NCI-H748 treated with DMSO at 0.1 percent for 48 hours (cell line): ENCODE results near the gene DLGAP1.
"Not testable (repeated sequence)": the region's sequence is repeated elsewhere in the genome, so short reads cannot be mapped to it uniquely, and the experiment has no call there.

Experiments
- DNase-seq: peaks from one replicate; lab custom pipeline; 2025; lab: John Stamatoyannopoulos, UW

Gene DLGAP1

DNA sequence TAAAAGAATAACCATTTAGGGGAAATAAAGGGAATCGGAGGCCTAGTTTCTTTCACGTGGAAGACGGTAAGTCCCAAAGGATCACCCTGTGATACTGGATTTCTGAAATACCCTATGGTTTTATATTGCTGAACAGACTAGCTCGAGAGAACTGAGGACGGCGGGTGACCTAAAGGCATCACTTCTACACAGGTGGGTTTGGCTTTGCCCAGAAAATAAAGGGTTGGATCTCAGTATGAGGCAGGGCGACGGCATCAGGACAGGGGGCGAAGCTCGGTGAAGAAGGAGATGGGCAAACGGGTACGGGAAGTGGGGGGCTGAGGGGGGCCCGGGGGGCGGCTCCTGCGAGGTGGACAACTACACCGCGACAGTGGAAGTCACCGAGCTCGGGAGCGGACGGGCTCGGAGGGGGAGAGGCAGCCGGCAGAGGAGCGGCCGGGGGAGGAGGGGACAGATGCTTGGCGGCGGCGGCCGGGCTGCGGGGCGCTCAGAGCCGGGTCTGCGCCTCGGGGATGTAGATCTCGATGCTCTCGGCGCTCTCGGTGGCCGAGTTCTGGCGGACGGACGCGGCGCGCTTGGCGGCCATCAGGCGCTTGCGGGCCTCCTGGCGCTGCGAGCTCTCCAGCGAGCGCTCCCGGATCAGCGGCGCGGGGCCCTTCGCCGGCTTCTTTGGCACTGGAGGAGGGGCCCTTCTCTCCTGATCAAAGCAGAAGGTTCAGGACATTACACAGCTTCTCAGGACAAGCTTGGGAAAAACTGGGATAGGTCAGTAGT, 956.2 kb downstream of the DLGAP1 start:
- no peak for DNase-seq

DNA sequence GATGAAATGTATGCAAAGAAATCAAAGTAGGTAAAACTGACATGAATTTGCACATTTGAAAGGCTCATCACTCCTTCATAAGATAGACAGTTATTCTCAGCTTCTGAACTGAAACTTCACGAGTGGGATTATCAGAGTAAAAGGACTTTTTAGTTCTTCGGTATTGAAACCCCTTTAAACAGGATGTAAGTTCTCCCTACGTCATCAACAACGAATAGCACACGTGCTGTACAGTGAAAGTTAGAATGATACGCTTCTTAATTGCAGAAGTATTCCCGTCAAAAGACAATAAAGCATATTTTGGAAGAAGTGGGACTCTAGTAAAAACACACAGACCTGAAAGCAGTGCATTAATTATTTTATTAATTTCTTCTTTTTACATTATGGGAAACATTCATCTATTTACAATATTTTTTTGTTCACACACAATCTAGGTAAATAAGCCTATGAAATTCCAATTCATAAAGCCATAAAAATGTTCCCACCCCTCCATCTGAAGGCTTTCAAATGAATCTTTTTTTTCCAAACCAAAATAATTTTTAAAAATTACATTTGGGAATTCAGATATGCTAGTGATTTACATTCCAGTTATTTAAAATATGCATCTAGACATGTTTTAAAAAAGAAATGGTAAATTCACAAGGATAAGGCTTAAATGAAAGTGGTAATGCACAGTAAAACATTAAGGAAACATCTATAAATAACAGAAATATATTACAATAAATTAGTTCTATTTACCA, 959.2 kb downstream of the DLGAP1 start:
- no peak for DNase-seq

DNA sequence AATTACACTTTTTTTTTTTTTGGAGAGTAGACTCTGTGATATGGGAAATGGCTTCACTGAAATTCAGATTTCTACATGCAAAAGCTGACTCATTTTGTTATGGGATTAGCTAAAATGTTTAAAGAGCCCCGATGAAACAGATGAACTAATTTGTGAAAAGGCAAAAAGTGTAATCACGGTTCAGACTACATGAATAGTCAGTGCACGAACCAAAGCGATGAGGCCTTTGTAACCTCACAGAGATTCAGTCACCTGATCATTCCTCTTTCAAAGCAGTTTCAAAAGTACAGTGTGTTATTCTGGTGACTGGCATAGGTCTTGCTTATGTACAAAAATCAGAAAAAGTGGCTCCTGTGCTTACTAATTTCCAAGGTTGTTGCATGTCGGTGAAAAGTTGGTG, 960.5 kb downstream of the DLGAP1 start:
- DNase-seq = no peak

DNA sequence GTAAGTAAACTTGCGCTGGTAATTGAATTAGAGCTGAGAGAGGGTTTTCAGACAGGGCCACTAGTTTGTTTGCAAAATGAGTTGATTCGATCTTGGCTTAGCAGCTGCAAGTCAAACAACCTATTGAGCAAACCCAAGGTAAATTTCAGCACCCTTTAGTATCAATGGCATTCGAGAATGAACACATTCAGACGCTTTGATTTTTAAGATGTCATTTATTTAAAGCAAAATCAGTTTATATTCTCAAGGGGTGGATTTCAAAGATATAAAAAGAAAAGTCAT, 960.9 kb downstream of the DLGAP1 start:
- DNase-seq = no peak

DNA sequence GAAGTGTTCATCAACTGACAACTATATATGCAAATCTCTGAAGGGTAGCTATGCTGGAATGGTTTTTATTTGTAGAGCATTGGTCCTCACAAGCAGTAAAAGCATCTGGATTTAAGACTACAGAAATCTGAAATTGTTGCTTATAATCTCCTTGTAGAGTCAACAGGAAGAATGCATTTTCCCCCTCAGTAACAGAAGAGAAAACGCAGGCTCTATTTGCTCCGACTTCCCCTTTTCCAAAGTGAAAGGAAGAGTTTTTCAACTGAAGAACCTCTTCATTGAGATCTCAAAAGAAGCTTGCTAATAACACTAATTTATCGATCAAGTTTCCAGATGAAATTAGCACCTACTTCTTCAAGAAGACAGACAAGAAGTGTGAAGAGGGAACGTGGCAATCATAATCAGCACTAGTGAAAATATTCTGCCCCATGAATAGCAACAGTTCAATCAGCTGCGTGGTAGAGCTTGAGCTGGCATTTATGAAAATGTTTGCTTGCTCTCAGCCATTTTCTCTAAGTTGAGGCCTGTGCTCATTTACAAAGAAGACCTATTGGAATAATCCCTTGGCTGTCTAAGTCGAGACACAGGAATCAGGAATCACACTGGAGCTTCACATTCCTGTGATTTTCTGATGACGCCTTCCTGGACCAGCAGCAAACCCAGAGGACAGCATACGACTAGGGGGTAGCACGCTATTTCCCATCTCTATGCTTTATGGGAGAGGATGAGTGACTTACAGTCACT, 961.4 kb downstream of the DLGAP1 start:
- DNase-seq = no peak

DNA sequence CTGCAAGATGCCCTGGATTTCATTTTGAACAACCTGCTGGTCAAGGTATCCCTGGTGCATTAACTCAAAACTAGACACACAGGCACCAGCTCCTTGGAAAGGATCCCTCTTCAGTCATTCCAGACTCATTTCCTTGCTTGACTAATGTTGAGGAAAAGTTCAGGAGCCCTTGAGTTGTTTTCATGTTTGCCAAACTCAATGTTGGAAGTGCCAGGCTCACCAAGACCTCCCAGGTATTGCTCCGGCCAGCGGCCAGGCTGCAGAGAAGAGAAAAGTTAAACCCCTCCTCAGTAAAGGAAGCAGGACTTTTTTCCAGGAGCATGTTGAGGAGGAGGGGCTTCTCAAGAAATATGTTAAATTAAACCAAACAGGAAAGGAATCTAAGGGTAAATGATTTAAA, 962.4 kb downstream of the DLGAP1 start:
- DNase-seq = no peak

DNA sequence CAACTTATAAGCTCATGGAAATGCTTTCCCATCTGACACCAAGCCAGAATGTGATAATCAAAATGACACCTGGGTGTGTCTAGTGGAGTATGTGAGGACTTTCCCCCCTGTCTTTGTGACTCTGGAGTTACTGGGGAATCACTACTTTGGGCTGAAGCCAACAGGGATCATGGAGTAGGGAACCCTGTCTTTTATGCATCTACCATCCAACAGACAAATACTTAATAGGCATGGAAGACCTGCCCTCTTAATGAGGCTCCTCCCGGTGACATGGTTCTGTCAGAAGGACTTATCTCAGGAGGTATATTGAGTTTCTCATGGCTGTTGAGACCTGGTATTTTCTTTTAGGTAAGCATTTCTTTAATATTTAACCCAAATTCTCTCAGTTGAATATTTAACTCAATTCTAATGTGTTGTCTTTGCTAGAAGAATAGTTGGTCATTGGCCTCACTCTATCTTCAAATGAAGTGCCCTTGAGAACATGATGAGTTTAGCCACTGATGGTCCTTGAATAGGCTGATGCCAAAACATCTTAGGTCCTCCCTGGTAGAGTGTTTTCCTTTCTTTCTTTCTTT, 963.0 kb downstream of the DLGAP1 start:
- no peak for DNase-seq

DNA sequence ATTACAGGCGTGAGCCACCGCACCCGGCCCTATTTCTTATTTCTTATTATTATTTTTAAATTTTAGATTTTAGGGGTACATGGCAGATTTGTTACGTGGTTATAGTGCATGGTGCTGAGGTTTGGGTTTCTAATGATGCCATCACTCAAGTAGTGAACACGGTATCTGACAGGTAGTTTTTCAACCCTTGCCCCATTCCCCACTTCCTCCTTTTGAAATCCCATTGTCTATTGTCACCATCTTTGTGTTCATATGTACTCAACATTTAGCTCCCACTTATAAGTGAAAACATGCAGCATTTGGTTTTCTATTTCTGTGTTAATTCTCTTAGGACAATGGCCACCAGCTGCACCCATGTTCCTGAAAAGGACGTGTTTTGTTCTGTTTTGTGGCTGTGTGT, 965.6 kb downstream of the DLGAP1 start:
- no peak for DNase-seq

DNA sequence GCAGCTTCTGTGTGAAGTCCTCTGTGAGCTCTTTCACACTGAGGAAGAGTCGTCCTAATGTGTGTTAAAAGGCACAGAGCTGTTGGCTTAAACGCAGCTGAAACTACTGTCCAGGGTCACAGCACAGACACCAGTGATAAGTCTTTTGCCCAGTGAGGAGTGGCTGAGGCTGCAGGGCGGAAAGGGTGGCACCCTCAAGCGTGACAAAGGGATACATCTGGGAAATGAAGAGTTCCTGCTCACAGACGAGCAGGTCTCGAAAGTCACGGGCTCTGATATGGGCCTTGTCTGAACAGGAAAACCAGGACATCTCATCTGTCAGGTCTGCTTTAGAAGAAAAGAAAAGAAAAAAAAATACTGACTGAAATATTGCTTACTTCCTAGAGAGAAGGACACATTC, 968.6 kb downstream of the DLGAP1 start:
- DNase-seq = no peak

DNA sequence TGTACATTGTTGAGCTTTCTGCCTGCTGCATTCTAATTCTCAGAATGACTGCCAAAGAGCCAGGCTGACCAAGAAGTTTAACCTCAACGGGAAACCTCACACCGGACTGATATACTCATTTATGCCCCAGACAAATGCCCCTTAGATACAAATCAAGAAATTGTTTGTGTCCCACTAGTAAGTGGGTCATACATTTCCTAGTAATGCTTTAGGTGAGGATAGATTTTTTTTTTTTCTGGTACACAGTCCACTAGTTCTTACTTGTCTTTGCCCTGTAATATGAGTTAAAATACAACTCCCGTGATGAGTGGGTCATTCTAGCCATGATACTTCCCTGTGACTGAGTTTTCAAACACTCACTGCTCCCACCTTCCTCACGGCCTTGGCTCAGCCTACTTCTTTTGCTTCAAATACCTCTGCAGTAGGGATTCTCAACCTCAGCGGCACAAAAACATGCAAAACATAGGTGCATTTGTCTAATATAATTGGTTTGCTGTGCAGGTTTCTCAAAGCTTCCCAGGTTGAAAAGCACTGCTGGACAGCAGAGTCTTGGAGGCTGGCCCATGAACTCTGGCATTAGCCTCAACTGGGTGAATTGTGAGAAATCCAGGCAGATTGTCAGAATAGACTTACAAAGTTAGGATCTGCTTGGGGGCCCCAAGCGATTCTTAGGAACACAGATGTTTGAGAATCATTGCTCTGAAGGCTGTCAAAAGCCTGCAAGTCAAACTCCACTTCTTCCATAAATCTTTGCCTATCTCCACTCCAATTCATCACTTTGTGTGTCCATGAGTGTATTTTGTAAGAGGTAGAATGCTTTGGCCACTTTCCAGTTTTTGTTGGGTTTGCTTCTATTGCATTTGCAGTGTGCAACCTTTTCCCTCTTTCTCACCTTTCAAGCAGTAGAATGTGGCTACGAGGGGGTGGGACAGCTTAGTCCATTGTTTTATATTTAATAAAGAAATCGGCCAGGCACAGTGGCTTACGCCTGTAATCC, 969.7 kb downstream of the DLGAP1 start:
- DNase-seq = no peak

DNA sequence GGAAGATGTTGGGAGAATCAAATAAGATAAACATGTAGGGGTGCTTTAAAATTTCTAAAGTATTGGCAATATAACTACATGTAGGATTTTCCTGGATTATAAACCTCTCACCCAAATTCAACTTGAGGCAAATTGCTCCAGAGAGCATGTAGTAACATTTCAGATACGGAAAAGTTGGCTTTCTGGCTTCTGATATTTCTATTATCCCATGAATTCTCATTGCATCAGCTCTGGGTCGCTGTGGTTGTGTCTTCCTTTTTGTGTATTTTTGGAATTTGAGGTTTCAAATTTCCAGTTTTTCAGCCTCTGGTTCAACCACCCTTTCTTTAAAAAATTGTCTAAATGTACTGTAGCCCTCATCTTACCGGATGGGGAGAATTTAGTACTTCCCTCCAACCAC, 972.8 kb downstream of the DLGAP1 start:
- no peak for DNase-seq

DNA sequence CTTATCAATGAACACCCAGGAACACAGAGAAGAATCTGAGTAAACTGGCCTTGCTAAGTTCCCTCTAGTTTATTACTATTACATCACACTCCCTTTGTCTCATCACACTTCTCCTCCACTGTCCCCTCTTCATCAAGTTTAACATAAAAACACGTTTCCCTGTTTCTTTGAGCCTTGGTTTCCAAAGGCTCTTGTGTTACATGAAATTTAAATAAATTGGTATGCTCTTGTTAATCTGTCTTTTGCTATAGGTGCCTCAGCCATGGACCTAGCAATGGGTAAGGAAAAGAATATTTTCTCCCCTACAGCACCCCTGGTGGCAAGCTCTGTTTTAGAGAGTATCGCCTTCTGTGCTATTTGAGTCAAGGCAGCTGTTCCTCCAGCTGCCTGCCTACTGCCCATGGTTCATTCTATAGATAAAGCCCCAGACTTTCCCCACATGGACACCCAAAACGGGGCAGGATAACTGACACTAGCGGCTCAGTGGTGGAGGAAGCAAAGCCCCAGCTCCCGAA, 973.4 kb downstream of the DLGAP1 start:
- no peak for DNase-seq

DNA sequence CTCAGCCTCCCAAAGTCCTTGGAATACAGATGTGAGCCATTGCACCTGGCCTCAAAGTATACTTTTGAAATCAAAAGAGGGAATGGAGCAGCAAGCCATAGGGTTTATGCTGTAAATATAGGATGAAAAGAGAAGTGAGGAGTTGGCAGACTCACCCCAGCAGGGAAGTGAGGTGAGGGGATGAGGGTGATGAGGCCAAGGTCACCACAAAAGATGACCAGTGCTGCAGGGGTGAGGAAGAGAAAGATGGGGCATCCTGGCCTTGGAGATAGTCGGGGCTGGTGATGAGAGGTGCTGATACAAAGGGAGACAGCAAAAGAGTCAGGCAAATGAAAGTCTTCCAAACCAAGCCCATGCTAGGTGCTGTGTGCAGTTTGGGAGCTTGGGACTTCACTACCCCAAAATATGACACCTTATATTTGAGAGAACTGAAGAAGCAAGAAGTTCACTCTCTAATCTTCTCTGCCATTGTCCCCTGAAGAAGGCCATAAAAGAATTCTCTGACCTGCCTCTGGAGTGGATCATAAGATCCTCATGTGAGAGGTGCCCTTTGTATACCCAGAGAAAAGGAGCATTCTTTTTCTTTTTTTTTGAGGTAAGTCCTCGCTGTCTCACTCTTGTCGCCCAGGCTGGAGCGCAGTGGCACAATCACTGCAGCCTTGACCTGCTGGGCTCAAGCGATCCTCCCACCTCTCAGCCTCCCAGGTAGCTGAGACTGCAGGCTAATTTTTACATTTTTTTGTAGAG, 974.1 kb downstream of the DLGAP1 start:
- DNase-seq = no peak

DNA sequence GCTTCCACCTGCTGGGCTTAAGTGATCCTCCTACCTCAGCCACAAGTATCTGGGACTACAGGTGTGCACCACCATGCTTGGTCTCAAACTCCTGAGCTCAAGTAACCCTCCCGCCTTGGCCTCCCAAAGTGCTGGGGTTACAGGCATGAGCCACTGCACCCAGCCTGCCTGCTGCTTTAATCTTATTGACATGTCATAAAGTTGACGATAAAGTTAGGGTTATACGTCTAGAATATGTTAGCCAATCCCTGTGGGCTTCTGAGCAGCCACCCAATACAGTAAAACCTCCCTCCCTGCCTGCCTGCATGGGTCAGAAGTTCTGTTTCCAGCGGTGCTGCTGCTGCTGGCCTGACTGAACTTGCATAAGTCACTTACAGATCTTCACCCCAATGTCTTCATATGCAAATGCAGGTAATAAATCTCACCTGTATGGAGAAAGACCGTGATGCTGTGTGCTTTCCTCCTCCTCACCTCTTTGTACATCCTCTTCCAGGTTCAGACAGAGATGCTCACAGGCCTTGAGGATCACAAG, 975.1 kb downstream of the DLGAP1 start:
- no peak for DNase-seq

DNA sequence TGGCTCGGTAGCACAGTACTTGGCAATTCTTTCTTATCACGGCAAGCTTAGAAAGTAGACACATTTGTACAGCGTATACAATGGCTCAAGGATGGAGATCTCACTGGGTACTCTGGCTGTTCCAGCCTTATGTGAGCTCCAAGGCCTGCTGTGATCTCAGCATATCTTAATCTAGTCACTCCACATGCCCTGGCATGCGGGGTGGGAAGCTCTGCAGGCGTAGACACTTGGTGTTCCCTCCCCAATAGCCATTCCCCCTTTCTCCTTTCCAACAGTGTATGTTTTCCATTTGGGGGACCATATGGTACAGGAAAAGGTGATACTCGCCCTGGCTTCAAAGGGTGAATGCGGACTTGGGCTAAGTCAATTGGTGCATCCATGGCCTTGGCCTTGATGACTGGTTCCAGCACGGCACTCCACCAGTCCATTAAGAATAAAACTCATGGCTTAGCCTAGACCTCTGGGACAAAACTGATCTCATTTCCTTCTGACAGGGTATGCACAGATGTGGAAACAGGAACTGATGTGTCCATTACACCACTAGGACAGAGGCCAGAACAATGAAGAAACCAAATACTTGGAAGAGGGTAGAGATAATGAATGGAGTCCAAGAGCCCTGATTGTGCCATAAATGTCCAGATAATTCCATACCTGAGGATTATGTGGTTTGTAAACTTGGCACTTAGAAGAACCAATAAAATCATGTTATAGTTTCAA, 976.7 kb downstream of the DLGAP1 start:
- no peak for DNase-seq

DNA sequence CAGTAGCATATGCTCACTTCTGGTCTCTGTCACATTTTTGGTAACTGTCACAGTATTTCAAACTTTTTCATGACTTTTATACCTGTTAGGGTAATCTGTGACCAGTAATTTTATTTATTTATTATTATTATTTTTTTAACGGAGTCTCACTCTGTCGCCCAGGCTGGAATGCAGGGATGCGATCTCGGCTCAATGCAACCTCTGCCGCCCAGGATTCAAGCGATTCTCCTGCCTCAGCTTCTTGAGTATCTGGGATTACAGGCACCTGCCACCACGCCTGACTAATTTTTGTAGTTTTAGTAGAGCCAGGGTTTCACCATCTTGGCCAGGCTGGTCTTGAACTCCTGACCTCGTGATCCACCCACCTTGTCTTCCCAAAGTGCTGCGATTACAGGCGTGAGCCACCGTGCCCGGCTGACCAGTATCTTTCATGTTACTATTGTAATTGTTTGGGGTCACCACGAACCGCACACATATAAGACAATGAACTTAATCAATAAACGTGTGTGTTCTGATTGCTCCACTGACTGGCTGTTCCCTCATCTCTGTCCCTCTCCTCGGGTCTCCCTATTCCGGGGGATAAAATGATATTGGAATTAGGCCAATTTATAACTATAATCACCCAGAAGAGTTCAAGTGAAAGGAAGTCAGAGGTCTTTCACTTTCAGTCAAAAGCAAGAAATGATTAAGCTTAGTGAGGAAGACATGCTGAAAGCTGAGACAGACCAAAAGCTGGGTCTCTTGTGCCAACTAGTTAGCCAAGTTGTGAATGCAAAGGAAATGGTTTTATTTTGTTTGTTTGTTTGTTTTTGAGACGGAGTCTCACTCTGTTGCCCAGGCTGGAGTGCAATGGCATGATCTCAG, 982.2 kb downstream of the DLGAP1 start:
- DNase-seq = no peak

DNA sequence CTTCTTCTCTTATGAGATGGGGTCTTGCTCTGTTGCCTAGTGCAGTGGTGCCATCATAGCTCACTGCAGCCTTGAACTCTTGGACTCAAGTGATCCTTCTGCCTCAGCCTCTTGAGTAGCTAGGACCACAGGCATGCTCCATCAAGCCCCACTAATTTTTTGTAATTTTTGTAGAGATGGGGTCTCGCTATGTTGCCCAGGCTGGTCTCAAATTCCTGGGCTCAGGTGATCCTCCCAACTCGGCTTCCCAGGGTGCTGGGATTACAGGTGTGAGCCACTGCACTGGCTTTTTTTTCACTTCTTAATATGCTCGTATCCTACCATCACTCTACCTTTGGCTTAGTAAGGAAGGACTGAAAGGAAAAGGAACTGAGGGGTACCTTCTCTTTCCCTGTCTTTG, 983.0 kb downstream of the DLGAP1 start:
- not testable (repeated sequence) for DNase-seq

DNA sequence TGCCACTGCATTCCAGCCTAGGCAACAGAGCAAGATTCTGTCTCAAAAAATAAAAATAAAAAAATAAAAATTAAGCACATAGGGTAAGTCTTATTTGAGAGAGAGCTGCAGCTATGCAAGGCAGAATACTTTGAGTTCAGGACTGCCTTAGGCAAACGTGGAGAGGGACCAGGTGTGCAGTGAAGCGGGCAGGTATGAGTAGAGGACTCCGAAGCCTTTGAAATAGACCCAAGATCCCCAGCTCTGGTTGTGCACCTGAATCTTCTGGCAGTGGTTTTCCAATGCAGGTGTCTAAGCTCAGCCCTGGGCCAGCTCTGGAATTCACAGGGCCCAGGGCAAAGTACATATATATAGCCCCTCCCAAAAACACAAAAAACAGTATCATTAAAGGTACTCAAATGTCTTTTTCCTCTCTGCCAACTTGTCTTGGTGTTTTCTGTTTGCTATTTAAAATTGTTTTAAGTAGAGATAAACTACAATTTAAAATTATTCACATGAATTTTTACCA, 983.9 kb downstream of the DLGAP1 start:
- no peak for DNase-seq

DNA sequence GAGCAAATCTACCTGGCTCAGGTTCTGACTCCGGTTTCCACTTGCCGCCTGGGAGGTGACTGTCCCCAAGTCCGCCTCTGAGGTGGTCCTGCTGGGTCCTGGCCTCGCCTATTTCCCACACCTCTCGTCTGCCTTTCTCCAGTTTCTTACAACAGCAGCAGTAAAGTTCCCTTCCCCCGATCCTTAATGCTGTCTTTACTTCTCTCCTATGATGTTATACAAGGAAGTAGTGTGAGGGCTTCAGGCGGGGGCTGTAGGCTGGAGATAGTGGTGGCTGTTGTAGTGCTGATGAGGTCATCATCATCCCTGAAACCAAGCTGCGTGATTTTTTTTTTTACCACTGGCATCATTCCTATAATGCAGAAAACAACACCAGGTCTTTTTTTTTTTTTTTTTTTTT, 986.3 kb downstream of the DLGAP1 start:
- DNase-seq = no peak
